ENCODE data around the gene NPB. TPM values are rescaled to one million over a fixed set of nuclear protein-coding genes. Genes with fewer than 3 reads are reported as not detected.

The NPB gene
- total and polyA plus RNA-seq, 4 donors: 0.15 to 0.92 (median 0.55) TPM

DNA sequence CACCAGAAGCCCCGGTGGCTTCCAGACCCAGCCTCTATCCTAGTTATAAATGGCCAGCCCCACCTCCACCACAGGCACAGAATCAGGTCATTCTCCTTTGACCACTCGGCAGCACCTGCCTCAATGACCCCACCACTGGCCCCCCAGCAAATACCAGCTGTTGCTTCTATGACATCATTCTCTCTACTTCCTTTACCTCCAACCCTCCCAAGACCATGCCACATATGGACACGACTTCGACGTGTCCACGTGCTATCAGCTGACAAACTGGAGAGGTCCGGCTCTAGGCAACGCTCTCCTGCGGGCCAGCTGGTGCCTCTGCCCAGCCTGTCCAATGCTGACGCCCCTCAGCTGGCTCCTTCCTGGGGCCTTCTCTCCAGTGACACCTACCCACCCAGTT is 16.6 kb upstream of the NPB start:
- DNase-seq (ENCODE audit: low spot score): no peak
- no peak overlapping the region for H3K27ac ChIP-seq (ENCODE audit: low read depth in 1 of 2, low read length in 2 of 2)
- TF ChIP-seq, protein P1, sequence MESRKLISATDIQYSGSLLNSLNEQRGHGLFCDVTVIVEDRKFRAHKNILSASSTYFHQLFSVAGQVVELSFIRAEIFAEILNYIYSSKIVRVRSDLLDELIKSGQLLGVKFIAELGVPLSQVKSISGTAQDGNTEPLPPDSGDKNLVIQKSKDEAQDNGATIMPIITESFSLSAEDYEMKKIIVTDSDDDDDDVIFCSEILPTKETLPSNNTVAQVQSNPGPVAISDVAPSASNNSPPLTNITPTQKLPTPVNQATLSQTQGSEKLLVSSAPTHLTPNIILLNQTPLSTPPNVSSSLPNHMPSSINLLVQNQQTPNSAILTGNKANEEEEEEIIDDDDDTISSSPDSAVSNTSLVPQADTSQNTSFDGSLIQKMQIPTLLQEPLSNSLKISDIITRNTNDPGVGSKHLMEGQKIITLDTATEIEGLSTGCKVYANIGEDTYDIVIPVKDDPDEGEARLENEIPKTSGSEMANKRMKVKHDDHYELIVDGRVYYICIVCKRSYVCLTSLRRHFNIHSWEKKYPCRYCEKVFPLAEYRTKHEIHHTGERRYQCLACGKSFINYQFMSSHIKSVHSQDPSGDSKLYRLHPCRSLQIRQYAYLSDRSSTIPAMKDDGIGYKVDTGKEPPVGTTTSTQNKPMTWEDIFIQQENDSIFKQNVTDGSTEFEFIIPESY (IDR thresholded peaks at IDR 0.05): no peak
- TF ChIP-seq TAF1 (conservative IDR thresholded peaks at IDR 0.05): no peak
- no peak for TF ChIP-seq SP1 (IDR thresholded peaks at IDR 0.05)
- TF ChIP-seq RXRA (IDR thresholded peaks at IDR 0.05): no peak
- TF ChIP-seq, protein P2, sequence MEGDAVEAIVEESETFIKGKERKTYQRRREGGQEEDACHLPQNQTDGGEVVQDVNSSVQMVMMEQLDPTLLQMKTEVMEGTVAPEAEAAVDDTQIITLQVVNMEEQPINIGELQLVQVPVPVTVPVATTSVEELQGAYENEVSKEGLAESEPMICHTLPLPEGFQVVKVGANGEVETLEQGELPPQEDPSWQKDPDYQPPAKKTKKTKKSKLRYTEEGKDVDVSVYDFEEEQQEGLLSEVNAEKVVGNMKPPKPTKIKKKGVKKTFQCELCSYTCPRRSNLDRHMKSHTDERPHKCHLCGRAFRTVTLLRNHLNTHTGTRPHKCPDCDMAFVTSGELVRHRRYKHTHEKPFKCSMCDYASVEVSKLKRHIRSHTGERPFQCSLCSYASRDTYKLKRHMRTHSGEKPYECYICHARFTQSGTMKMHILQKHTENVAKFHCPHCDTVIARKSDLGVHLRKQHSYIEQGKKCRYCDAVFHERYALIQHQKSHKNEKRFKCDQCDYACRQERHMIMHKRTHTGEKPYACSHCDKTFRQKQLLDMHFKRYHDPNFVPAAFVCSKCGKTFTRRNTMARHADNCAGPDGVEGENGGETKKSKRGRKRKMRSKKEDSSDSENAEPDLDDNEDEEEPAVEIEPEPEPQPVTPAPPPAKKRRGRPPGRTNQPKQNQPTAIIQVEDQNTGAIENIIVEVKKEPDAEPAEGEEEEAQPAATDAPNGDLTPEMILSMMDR (IDR thresholded peaks at IDR 0.05; ENCODE audit: low read depth, low read length, missing input control): no peak
- TF ChIP-seq GABPA (IDR thresholded peaks at IDR 0.05 in 1 of 2, conservative IDR thresholded peaks at IDR 0.05 in 1 of 2): no peak
- no peak for TF ChIP-seq YY1 (IDR thresholded peaks at IDR 0.05)
- TF ChIP-seq NR2F2 (IDR thresholded peaks at IDR 0.05): no peak
- no peak for TF ChIP-seq JUND (IDR thresholded peaks at IDR 0.05)
- no peak for TF ChIP-seq EGR1 (IDR thresholded peaks at IDR 0.05; ENCODE audit: low read depth in 2 of 2)
- TF ChIP-seq RAD21 (IDR thresholded peaks at IDR 0.05): no peak
- TF ChIP-seq, protein P3, sequence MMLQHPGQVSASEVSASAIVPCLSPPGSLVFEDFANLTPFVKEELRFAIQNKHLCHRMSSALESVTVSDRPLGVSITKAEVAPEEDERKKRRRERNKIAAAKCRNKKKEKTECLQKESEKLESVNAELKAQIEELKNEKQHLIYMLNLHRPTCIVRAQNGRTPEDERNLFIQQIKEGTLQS (IDR thresholded peaks at IDR 0.05): no peak
- TF ChIP-seq, protein P4, sequence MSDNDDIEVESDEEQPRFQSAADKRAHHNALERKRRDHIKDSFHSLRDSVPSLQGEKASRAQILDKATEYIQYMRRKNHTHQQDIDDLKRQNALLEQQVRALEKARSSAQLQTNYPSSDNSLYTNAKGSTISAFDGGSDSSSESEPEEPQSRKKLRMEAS (IDR thresholded peaks at IDR 0.05): no peak
- no peak for TF ChIP-seq FOXA1 (IDR thresholded peaks at IDR 0.05)
- no peak overlapping the region for H3K9ac ChIP-seq (ENCODE audit: low read depth in 1 of 2, low read length in 2 of 2)
- WGBS: 94% methylated on average over 10 of the region's 10 CpGs
- H3K36me3 ChIP-seq (ENCODE audit: control insufficient read depth in 4 of 4, insufficient read depth in 3 of 4, low read depth in 1 of 4, low read length in 3 of 4): peaks cover 11 to 45% (median 23%) of the 10 kb centered on the region in 4 donors
- H3K4me3 ChIP-seq (ENCODE audit: low read depth in 1 of 3, low read length in 3 of 3): no peak overlapping the region
- peaks cover 3 to 12% (median 10%) of the 10 kb centered on the region in 4 donors for H3K4me1 ChIP-seq (ENCODE audit: control insufficient read depth in 4 of 4, insufficient read depth in 4 of 4, low read length in 3 of 4)
- no peaks in the 10 kb centered on the region for H3K9me3 ChIP-seq (ENCODE audit: control insufficient read depth in 4 of 4, low read length in 3 of 4)
- no peaks in the 10 kb centered on the region for H3K27me3 ChIP-seq (ENCODE audit: control insufficient read depth in 4 of 4, insufficient read depth in 4 of 4, low read length in 3 of 4)

DNA sequence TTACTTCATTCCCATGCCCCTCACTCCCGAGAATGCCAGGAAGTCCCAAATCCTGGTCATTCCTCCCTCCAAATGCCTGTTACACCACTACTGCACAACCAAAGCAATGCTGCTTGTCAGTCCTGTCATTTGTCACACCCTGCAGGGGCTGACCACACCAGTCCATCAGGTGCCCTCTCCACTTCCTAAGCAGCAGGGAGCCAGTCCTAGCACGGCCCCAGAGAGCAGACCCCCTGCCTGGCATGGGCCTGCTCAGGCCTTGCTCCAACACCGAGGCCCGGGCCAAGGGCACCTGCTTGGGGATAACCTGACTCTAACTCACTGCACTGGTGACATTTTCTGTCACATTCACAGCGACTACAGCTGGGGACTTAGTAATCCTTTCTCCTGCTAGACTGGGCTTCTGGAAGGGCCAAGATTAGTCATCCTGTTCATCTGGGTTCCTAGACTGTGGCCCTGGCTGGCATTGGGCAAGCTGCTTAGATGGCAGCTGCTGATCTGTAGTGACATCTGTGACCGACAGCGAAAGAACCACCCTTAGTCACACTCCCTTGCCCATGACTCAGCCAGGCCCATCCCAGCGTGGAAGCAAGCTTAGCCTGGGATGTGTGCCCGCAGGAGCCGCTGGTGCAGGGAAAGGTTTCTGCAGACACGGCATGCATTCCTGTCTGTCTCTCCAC is 16.0 kb upstream of the NPB start:
- Histone ChIP-seq H3K9ac (ENCODE audit: low read depth in 1 of 2, low read length in 2 of 2) (no peak overlapping the region), H3K27ac (ENCODE audit: low read depth in 1 of 2, low read length in 2 of 2) (no peak overlapping the region), H3K27me3 (ENCODE audit: control insufficient read depth in 4 of 4, insufficient read depth in 4 of 4, low read length in 3 of 4) (no peaks in the 10 kb centered on the region), H3K36me3 (ENCODE audit: control insufficient read depth in 4 of 4, insufficient read depth in 3 of 4, low read depth in 1 of 4, low read length in 3 of 4) (peaks cover 9 to 45% (median 23%) of the 10 kb centered on the region in 4 donors), H3K4me1 (ENCODE audit: control insufficient read depth in 4 of 4, insufficient read depth in 4 of 4, low read length in 3 of 4) (peaks cover 3 to 15% (median 13%) of the 10 kb centered on the region in 4 donors), H3K4me3 (ENCODE audit: low read depth in 1 of 3, low read length in 3 of 3) (no peak overlapping the region), H3K9me3 (ENCODE audit: control insufficient read depth in 4 of 4, low read length in 3 of 4) (no peaks in the 10 kb centered on the region)
- 94% methylated on average over 11 of the region's 11 CpGs for WGBS
- DNase-seq (ENCODE audit: low spot score): no peak
- TF ChIP-seq, protein P2 (IDR thresholded peaks at IDR 0.05; ENCODE audit: low read depth, low read length, missing input control): no peak
- TF ChIP-seq, protein P1 (IDR thresholded peaks at IDR 0.05): no peak
- TF ChIP-seq FOXA2 (IDR thresholded peaks at IDR 0.05) (no peak), SP1 (IDR thresholded peaks at IDR 0.05) (no peak)

All from liver (tissue), 9 donors.